ENCODE measurements around the gene DNAJA1. TPM values are rescaled to one million over a fixed set of nuclear protein-coding genes. Genes with fewer than 3 reads are reported as not detected.
"Not testable (repeated sequence)": the region's sequence is repeated elsewhere in the genome, so short reads cannot be mapped to it uniquely, and the experiment has no call there.

Gene DNAJA1
- total and polyA plus RNA-seq, 12 donors: 56.6 to 355 (median 131) TPM

DNA sequence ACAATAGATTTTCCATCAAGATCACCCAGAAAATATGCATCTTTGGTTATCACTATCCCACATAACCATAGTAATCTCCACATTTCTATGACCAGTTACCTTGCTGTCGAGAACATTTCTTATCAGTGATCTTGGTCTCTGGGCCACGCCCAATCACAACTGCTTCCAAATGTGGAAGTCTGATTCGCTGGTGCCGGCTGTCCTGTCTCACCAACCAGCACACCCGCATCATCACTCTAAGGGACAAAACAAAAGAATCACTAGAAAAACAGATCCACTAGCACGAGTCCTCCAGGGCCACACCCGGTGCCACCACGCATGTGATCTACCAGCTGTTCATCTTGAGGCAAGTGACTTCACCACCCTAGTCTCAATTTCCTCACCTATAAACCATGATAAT is 35.4 kb upstream of the DNAJA1 start:
- intact Hi-C loops (cut with DNase I): loop anchor here in 1 of 2 donors (10.0 kb wide), 1 partner anchor 605 kb away; the partner anchor contains the start of gene ACO1
- Histone ChIP-seq H3K36me3 (replicated peaks in 1 of 2) (peaks cover 0 to 56% of the 10 kb centered on the region in 2 donors), H3K27ac (no peak overlapping the region), H3K4me1 (replicated peaks in 1 of 2) (peaks cover 6 to 10% of the 10 kb centered on the region in 2 donors), H3K4me3 (no peak overlapping the region), H3K9me3 (replicated peaks in 1 of 3) (no peaks in the 10 kb centered on the region), H3K27me3 (no peaks in the 10 kb centered on the region)
- no peak for DNase-seq
- 92 to 95% (median 94%) methylated on average over 7 to 8 of the region's 8 CpGs for WGBS, 4 donors
- TF ChIP-seq, protein P1, sequence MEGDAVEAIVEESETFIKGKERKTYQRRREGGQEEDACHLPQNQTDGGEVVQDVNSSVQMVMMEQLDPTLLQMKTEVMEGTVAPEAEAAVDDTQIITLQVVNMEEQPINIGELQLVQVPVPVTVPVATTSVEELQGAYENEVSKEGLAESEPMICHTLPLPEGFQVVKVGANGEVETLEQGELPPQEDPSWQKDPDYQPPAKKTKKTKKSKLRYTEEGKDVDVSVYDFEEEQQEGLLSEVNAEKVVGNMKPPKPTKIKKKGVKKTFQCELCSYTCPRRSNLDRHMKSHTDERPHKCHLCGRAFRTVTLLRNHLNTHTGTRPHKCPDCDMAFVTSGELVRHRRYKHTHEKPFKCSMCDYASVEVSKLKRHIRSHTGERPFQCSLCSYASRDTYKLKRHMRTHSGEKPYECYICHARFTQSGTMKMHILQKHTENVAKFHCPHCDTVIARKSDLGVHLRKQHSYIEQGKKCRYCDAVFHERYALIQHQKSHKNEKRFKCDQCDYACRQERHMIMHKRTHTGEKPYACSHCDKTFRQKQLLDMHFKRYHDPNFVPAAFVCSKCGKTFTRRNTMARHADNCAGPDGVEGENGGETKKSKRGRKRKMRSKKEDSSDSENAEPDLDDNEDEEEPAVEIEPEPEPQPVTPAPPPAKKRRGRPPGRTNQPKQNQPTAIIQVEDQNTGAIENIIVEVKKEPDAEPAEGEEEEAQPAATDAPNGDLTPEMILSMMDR (IDR thresholded peaks at IDR 0.05): no peak
- no peak for TF ChIP-seq POLR2A (IDR thresholded peaks at IDR 0.05)

DNA sequence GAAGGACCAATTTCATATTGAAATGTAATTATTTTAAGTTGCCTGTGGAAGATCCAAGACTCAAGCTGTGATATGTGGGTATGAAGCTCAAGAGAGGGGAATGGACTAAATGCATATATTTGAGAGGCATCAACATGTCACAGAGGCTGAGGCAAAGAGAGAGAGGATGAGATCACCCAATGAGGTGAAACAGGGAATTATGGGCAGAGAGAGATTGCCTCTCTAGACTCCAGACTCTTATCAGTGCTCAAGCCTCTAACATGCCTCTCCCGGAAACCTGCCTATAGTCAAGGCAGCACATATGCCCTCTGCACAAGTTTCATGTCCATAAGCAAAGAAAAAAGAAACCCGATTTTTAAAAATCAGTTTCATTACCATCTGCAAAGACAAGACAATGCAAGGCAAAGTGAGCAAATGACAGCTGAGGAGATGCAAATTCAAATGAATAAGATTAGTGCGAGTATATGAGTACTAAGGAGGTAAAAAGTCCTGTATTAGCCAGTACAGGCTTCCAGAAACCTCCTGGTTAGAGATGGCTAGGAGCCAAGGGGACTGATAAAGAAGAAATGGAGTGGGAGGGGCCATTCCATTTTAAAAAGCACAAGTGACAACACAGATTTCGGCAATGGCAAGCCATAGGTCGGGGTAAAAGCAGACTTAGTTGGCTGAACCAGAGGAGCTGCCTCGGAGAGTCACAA is 33.0 kb upstream of the DNAJA1 start:
- Histone ChIP-seq H3K4me1 (replicated peaks in 1 of 2) (peaks cover 6 to 10% of the 10 kb centered on the region in 2 donors), H3K27me3 (no peaks in the 10 kb centered on the region), H3K27ac (no peak overlapping the region), H3K9me3 (replicated peaks in 1 of 3) (no peaks in the 10 kb centered on the region), H3K4me3 (no peak overlapping the region), H3K36me3 (replicated peaks in 1 of 2) (peaks cover 0 to 47% of the 10 kb centered on the region in 2 donors)
- TF ChIP-seq, protein P1 (IDR thresholded peaks at IDR 0.05): no peak
- TF ChIP-seq POLR2A (IDR thresholded peaks at IDR 0.05): no peak
- intact Hi-C loops (cut with DNase I): no loop called here
- WGBS, 4 donors: 55 to 71% (median 60%) methylated on average over 6 of the region's 6 CpGs
- peak in 3 of 7 donors; percentile 31 to 58 (median 31) for DNase-seq

DNA sequence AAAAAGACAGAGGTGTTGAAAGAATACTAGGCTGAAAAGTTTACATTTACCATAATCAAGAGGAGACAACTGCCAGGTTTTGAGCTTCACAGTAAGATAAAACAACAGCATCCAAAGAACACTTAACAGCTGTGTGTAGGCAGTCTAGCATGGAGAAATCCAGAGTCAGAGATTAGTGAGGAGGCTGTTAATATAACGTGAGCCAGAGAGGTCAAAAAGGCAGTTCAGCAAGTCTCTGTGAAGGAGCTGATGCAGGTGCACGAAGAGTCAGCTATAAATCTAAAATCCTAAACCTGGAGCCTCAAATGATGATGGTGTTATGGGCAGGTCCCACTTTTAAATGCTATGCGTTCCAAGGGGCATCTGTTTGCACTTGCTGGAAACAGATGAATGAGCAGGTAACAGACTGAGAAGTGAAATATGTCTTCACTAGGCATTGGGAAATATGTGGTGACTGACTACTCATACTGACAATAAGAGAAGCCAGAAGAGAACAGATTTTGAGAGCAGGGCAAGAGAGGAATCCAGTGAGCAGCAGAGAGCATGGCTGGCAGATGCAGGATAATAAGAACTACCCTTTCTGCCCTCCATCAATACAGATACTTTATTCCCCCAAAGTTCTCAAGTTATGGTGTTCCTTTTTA is 32.4 kb upstream of the DNAJA1 start:
- WGBS, 4 donors: 55 to 78% (median 74%) methylated on average over 3 of the region's 3 CpGs
- TF ChIP-seq, protein P1 (IDR thresholded peaks at IDR 0.05): no peak
- TF ChIP-seq POLR2A (IDR thresholded peaks at IDR 0.05): no peak
- Histone ChIP-seq H3K36me3 (replicated peaks in 1 of 2) (peaks cover 0 to 41% of the 10 kb centered on the region in 2 donors), H3K27me3 (no peaks in the 10 kb centered on the region), H3K4me3 (no peak overlapping the region), H3K9me3 (replicated peaks in 1 of 3) (no peaks in the 10 kb centered on the region), H3K27ac (no peak overlapping the region), H3K4me1 (replicated peaks in 1 of 2) (peaks cover 6 to 10% of the 10 kb centered on the region in 2 donors)
- intact Hi-C loops (cut with DNase I): no loop called here
- no peak for DNase-seq

DNA sequence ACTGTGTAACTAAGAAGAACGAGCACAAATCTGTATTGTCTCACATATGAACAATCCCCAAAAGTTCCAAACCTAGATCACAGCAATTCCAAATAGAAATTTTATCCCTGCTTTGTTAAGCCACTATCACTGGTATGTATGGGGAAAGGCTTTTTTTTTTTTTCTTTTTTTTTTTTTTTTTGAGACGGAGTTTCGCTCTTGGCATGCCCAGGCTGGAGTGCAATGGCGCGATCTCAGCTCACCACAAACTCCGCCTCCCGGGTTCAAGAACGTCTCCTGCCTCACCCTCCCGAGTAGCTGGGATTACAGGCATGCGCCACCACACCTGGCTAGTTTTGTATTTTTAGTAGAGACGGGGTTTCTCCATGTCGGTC is 24.4 kb upstream of the DNAJA1 start:
- peaks cover 4 to 23% of the 10 kb centered on the region in 2 donors for H3K4me1 ChIP-seq (replicated peaks in 1 of 2)
- H3K27ac ChIP-seq: peak overlapping the region; percentile 94 to 99 (median 96)
- 6 to 10% (median 7%) methylated on average over 9 to 12 of the region's 12 CpGs for WGBS, 4 donors
- peaks cover 0 to 14% of the 10 kb centered on the region in 2 donors for H3K36me3 ChIP-seq (replicated peaks in 1 of 2)
- H3K27me3 ChIP-seq; DNase-seq; intact Hi-C loops (cut with DNase I); H3K9me3 ChIP-seq (replicated peaks in 1 of 3): not testable (repeated sequence)
- peak overlapping the region; percentile 81 to 90 (median 84) for H3K4me3 ChIP-seq

DNA sequence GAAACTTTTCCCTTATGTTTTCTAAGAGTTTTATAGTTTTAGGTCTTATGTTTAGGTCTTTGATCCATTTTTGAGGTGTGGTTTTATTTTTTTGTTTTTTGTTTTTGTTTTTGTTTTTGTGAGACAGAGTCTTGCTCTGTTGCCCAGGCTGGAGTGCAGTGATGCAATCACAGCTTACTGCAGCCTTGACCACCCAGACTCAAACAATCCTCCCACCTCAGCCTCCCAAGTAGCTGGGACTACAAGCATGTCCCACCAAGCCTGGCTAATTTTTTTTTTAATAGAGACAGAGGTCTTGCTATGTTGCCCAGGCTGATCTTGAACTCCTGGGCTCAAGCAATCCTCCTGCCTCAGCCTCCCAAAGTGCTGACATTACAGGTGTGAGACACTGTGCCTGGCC is 19.7 kb upstream of the DNAJA1 start:
- intact Hi-C loops (cut with DNase I); H3K36me3 ChIP-seq (replicated peaks in 1 of 2); H3K27ac ChIP-seq; H3K4me1 ChIP-seq (replicated peaks in 1 of 2); H3K9me3 ChIP-seq (replicated peaks in 1 of 3); H3K4me3 ChIP-seq; H3K27me3 ChIP-seq; DNase-seq: not testable (repeated sequence)
